Measurements from ENCODE around the gene GPRC5C. TPM values are rescaled to one million over a fixed set of nuclear protein-coding genes. Genes with fewer than 3 reads are reported as not detected.

The GPRC5C gene
- total and polyA plus RNA-seq, 11 donors, result 22.2 to 59.9 (median 35.3) TPM

- no peak for TF ChIP-seq POLR2A (IDR thresholded peaks at IDR 0.05)
- TF ChIP-seq CTCF (IDR thresholded peaks at IDR 0.05), result no peak
- Histone ChIP-seq H3K36me3 (no peaks in the 10 kb centered on the region), H3K27ac (peak overlapping the region in 1 of 12 donors; percentile 8), H3K4me1 (peaks cover 0 to 4% (median 0%) of the 10 kb centered on the region in 12 donors), H3K9me3 (no peaks in the 10 kb centered on the region), H3K27me3 (no peaks in the 10 kb centered on the region), H3K4me3 (no peak overlapping the region)
- intact Hi-C loops (cut with DNase I), result loop anchor here in 9 of 10 donors (2.0 to 10.0 kb wide), 5 partner anchors 123 to 189 kb away; partner anchors contain the start of gene GPR142 (in 2 of the 9)
- DNase-seq (no peak), ATAC-seq (no peak)
- WGBS, 4 donors, result 84 to 90% (median 87%) methylated on average over 7 of the region's 7 CpGs
These were observed 59.7 kb downstream of the GPRC5C start for GRCh38 chr17:74491626-74492025.

- Histone ChIP-seq H3K4me1 (peaks cover 0 to 4% (median 0%) of the 10 kb centered on the region in 12 donors), H3K9me3 (no peaks in the 10 kb centered on the region), H3K36me3 (no peaks in the 10 kb centered on the region), H3K27me3 (peaks cover 0 to 8% (median 0%) of the 10 kb centered on the region in 9 donors), H3K27ac (no peak overlapping the region), H3K4me3 (no peak overlapping the region)
- intact Hi-C loops (cut with DNase I), result loop anchor here in 9 of 10 donors (1.0 to 10.0 kb wide), 6 partner anchors 125 to 191 kb away; partner anchors contain the start of gene GPR142 (in 2 of the 9)
- WGBS, 4 donors, result 31 to 42% (median 37%) methylated on average over 11 of the region's 11 CpGs
- TF ChIP-seq CTCF (IDR thresholded peaks at IDR 0.05) (peak; percentile 75 to 92 (median 84)), POLR2A (IDR thresholded peaks at IDR 0.05) (no peak)
- ATAC-seq (peak in 3 of 4 donors; percentile 80 to 86 (median 81)), DNase-seq (peak; percentile 58 to 81 (median 61))
These were observed 61.5 kb downstream of the GPRC5C start for GRCh38 chr17:74493331-74493833.

Other genes with a start within 250 kb of the GPRC5C start
- gene RPL38, start 228.4 kb upstream of the GPRC5C start, total RNA-seq, result 100 to 1,000 TPM; 244 to 836 (median 739) TPM
- 1,000 to 10,000 TPM in 1 of 2 donors, 100 to 1,000 TPM in 1; 903 to 1,830 TPM for gene RPL38, start 228.4 kb upstream of the GPRC5C start, polyA plus RNA-seq
- gene TTYH2, start 218.5 kb upstream of the GPRC5C start, total RNA-seq, result 10 to 100 TPM; 17.3 to 34.6 (median 24.6) TPM
- gene TTYH2, start 218.5 kb upstream of the GPRC5C start, polyA plus RNA-seq, result 10 to 100 TPM; 10.3 to 14.5 TPM
- gene DNAI2, start 157.9 kb upstream of the GPRC5C start, total RNA-seq, result not detected
- not detected for gene DNAI2, start 157.9 kb upstream of the GPRC5C start, polyA plus RNA-seq
- gene KIF19, start 105.9 kb upstream of the GPRC5C start, total RNA-seq, result 1 to 10 TPM in 1 of 9 donors, under 1 TPM in 6, not detected in 2; 0.12 to 3.0 (median 0.19) TPM
- under 1 TPM; 0.18 to 0.46 TPM for gene KIF19, start 105.9 kb upstream of the GPRC5C start, polyA plus RNA-seq
- gene BTBD17, start 70.2 kb upstream of the GPRC5C start, total RNA-seq, result not detected
- not detected for gene BTBD17, start 70.2 kb upstream of the GPRC5C start, polyA plus RNA-seq
- not detected for gene GPR142, start 64.6 kb upstream of the GPRC5C start, total RNA-seq
- not detected for gene GPR142, start 64.6 kb upstream of the GPRC5C start, polyA plus RNA-seq
- gene CD300A, start 34.5 kb downstream of the GPRC5C start, total RNA-seq, result 10 to 100 TPM in 1 of 9 donors, 1 to 10 TPM in 6, under 1 TPM in 2; 0.64 to 23.2 (median 1.8) TPM
- 1 to 10 TPM in 1 of 2 donors, under 1 TPM in 1; 0.72 to 1.5 TPM for gene CD300A, start 34.5 kb downstream of the GPRC5C start, polyA plus RNA-seq
- 1 to 10 TPM in 1 of 9 donors, under 1 TPM in 5, not detected in 3; 0.14 to 2.3 (median 0.21) TPM for gene CD300LB, start 99.4 kb downstream of the GPRC5C start, total RNA-seq
- gene CD300LB, start 99.4 kb downstream of the GPRC5C start, polyA plus RNA-seq, result under 1 TPM in 1 of 2 donors, not detected in 1; 0.40 TPM
- gene CD300C, start 114.0 kb downstream of the GPRC5C start, total RNA-seq, result 1 to 10 TPM in 2 of 9 donors, under 1 TPM in 4, not detected in 3; 0.31 to 5.0 (median 0.61) TPM
- under 1 TPM; 0.11 to 0.94 TPM for gene CD300C, start 114.0 kb downstream of the GPRC5C start, polyA plus RNA-seq
- 1 to 10 TPM in 1 of 9 donors, under 1 TPM in 2, not detected in 6; 0.60 to 1.5 (median 0.77) TPM for gene CD300H, start 135.4 kb downstream of the GPRC5C start, total RNA-seq
- under 1 TPM in 1 of 2 donors, not detected in 1; 0.30 TPM for gene CD300H, start 135.4 kb downstream of the GPRC5C start, polyA plus RNA-seq
- not detected for gene CD300LD, start 160.2 kb downstream of the GPRC5C start, total RNA-seq
- gene CD300LD, start 160.2 kb downstream of the GPRC5C start, polyA plus RNA-seq, result not detected
- gene CD300E, start 191.7 kb downstream of the GPRC5C start, total RNA-seq, result 1 to 10 TPM in 3 of 9 donors, under 1 TPM in 5, not detected in 1; 0.19 to 8.6 (median 0.46) TPM
- 1 to 10 TPM in 1 of 2 donors, under 1 TPM in 1; 0.30 to 1.1 TPM for gene CD300E, start 191.7 kb downstream of the GPRC5C start, polyA plus RNA-seq

All from heart left ventricle (tissue), 16 donors.